ENCODE measurements around the gene GIMAP1.

DNA sequence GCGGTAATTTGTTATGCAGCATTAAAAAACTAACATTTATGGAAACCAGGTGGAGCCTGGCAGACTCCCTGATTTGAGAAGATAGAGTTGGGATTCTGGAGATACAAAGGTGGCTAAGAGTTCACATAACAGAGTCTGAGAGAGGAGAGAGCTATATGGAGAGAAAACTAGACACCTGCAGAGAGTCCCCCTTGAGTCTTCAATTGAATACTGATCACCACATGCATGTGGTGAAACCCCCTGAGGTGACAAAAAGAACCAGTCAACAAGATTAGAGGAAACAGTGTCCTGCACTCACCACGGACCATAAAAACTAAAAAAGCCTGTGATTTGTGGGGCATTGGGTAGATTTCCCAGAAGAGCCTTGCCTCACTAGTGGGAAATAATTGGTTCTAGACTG, 20.8 kb upstream of the GIMAP1 start:
- TF ChIP-seq EZH2 (optimal IDR thresholded peaks at IDR 0.05; ENCODE audit: low read depth, low read length) = no peak
- TF ChIP-seq, protein P1, sequence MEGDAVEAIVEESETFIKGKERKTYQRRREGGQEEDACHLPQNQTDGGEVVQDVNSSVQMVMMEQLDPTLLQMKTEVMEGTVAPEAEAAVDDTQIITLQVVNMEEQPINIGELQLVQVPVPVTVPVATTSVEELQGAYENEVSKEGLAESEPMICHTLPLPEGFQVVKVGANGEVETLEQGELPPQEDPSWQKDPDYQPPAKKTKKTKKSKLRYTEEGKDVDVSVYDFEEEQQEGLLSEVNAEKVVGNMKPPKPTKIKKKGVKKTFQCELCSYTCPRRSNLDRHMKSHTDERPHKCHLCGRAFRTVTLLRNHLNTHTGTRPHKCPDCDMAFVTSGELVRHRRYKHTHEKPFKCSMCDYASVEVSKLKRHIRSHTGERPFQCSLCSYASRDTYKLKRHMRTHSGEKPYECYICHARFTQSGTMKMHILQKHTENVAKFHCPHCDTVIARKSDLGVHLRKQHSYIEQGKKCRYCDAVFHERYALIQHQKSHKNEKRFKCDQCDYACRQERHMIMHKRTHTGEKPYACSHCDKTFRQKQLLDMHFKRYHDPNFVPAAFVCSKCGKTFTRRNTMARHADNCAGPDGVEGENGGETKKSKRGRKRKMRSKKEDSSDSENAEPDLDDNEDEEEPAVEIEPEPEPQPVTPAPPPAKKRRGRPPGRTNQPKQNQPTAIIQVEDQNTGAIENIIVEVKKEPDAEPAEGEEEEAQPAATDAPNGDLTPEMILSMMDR (IDR thresholded peaks at IDR 0.05; ENCODE audit: low read length) = no peak
- no peak for TF ChIP-seq EZH2phosphoT487 (IDR thresholded peaks at IDR 0.05; ENCODE audit: low read length)
